ENCODE measurements around the gene EIF6. TPM values are rescaled to one million over a fixed set of nuclear protein-coding genes. Genes with fewer than 3 reads are reported as not detected.

EIF6 gene
- total and polyA plus RNA-seq, 2 donors (not counting 3 experiments of a cell fraction or from before 2014, with no cell fraction given), result 153 to 286 TPM

DNA sequence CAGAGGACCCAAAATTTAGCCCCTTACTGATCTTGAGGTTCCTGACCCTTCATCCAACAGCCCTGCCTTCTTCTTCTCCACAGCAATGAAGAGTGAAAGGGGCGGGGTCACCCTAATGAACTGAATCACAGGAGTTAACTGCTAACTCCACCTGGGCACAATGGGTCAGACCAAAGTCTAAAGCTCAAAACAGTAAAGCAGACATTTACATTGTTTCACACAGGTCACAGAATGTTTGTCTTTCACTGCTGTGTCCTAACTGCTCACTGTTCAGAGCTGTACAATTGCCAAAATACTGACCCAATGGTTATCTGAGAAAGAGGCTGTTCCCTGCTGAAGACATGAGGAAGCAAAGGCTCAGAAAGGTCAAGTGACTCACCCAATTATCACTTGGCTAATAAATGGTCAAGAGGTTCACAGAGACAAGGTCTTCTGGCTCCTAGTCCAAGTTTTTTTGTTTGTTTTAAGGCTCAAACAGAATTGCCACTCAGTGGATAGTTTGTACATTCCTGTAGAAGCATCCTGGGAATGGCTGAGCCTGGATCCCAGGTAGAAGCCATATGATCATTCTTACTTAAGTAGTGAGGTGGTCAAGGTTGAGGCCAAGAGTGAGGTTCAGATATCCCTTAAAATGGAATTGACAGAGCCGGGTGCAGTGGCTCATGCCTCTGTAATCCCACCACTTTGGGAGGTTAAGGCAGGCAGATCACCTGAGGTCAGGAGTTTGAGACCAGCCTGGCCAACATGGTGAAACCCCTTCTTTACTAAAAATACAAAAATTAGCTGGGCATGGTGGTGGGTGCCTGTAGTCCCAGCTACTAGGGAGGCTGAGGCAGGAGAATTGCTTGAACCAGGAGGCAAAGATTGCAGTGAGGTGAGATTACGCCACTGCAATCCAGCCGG is 42.8 kb upstream of the EIF6 start:
- DNase-seq (ENCODE audit: low read depth, low spot score), result peak; percentile 76
- Histone ChIP-seq H3K9ac (replicated peaks; ENCODE audit: extremely low read depth, insufficient read depth, low read length) (no peak overlapping the region), H3K79me2 (ENCODE audit: control insufficient read depth, insufficient read depth, low read length) (no peaks in the 10 kb centered on the region), H3K27me3 (ENCODE audit: control insufficient read depth in 2 of 2, insufficient read depth in 2 of 2, low read length in 2 of 2) (no peaks in the 10 kb centered on the region), H3K9me3 (replicated peaks; ENCODE audit: control insufficient read depth, insufficient read depth, low read length) (no peaks in the 10 kb centered on the region), H3K27ac (ENCODE audit: insufficient read depth, low read depth, low read length) (peak overlapping the region; percentile 42), H3K9me1 (replicated peaks; ENCODE audit: control insufficient read depth, extremely low read depth, insufficient read depth, low read length) (no peaks in the 10 kb centered on the region), H3K4me1 (ENCODE audit: control insufficient read depth, extremely low read depth, insufficient read depth, low read length) (peaks cover 38% of the 10 kb centered on the region), H2AFZ (ENCODE audit: low read depth, low read length) (no peak overlapping the region), H3K4me2 (ENCODE audit: insufficient read depth, low read length) (peak overlapping the region; percentile 2), H3K36me3 (ENCODE audit: control insufficient read depth in 2 of 2, extremely low read depth in 1 of 2, insufficient read depth in 2 of 2, low read length in 2 of 2) (no peaks in the 10 kb centered on the region), H3K4me3 (replicated peaks in 1 of 3; ENCODE audit: insufficient read depth in 1 of 3, low read depth in 1 of 3, low read length in 3 of 3) (no peak overlapping the region), H4K20me1 (replicated peaks; ENCODE audit: control insufficient read depth, extremely low read depth, insufficient read depth, low read length) (no peaks in the 10 kb centered on the region)
- intact Hi-C loops (cut with micrococcal nuclease), result no loop called here
- peak; percentile 87 for TF ChIP-seq POLR2AphosphoS5 (IDR thresholded peaks at IDR 0.05; ENCODE audit: insufficient read depth, low read depth, low read length)
- peak; percentile 78 for TF ChIP-seq GATA2 (IDR thresholded peaks at IDR 0.05; ENCODE audit: insufficient read depth, insufficient read length, low read depth, low read length)
- peak; percentile 65 for TF ChIP-seq FOS (IDR thresholded peaks at IDR 0.05; ENCODE audit: borderline replicate concordance, insufficient read depth, low read length)
- TF ChIP-seq CTCF (IDR thresholded peaks at IDR 0.05; ENCODE audit: extremely low read depth in 1 of 2, insufficient read depth in 1 of 2, low read depth in 1 of 2, low read length in 2 of 2), result no peak
- peak; percentile 66 for TF ChIP-seq JUN (IDR thresholded peaks at IDR 0.05; ENCODE audit: borderline replicate concordance, insufficient read depth, insufficient read length, low read depth)
- dilution Hi-C loops (cut with MboI; ENCODE audit: extremely low pct_ligation_motif_present, low sequenced_read_pairs), result no loop called here
- peak; percentile 99 for FAIRE-seq
- POLR2A ChIA-PET, result no interaction called here
- CTCF ChIA-PET, result interaction anchor here (0.7 to 8.1 kb wide), 6 partner anchors 9 to 231 kb away, joined by 3 to 182 read pairs (median 6); no protein-coding TSS in a partner anchor
- BruUV-seq (replicated peaks), result no TSS peak

All from endothelial cell of umbilical vein (primary cell).